ENCODE results near the gene PACRG. TPM values are rescaled to one million over a fixed set of nuclear protein-coding genes. Genes with fewer than 3 reads are reported as not detected.
"Not testable (repeated sequence)": the region's sequence is repeated elsewhere in the genome, so short reads cannot be mapped to it uniquely, and the experiment has no call there.

PACRG gene
- total RNA-seq, 2 donors from 2014 or later: 1.7 TPM; not detected in 1

DNA sequence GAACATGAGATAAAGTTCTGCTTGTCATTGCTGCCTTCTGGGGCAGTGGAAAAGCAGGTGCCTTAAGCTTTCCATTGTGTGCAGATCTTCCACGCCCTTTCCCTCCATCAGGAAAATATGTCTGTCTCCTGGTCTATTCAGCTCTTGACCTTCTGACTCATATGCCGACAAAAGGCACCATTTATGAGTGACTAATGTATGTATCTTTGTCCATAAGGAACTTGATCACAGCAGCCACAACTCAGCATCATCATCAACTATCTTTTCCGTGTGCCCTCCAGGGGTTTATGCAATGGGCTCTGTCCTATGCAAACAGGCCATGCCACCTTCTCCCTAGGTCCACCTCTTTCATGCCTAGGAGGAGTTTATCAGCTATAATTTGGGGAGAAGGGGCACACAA, 584.1 kb downstream of the PACRG start:
- intact Hi-C loops (cut with DNase I): no loop called here
- no peak for TF ChIP-seq CTCF (IDR thresholded peaks at IDR 0.05)
- H3K27ac ChIP-seq: no peak overlapping the region
- DNase-seq: no peak
- no peak overlapping the region for H3K4me3 ChIP-seq
- H3K9ac ChIP-seq (ENCODE audit: low read depth in 2 of 2, low read length in 2 of 2): no peak overlapping the region
- H3K9me3 ChIP-seq: no peaks in the 10 kb centered on the region
- H3K36me3 ChIP-seq: no peaks in the 10 kb centered on the region
- no peaks in the 10 kb centered on the region for H3K27me3 ChIP-seq
- H3K4me1 ChIP-seq: no peaks in the 10 kb centered on the region

DNA sequence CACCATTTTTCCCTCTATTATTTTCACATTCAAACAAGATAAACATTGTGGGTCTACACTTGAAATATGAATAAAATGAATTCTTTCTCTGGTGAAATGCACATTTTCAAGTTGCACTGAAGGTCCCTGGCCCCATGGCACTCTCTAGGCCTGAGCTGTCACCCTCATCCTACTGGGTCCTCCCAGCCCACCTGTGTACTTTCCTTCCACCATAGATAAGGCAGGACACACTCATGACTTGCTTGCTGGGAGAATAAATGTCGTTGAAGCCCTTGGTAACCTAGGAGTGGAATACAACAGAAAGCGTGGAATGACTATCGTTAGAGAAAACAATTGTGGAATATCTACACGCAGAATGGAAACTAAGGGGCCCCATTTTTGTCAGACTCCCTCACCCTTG, 585.8 kb downstream of the PACRG start:
- no peak overlapping the region for H3K27ac ChIP-seq
- DNase-seq: no peak
- no peak for TF ChIP-seq CTCF (IDR thresholded peaks at IDR 0.05)

DNA sequence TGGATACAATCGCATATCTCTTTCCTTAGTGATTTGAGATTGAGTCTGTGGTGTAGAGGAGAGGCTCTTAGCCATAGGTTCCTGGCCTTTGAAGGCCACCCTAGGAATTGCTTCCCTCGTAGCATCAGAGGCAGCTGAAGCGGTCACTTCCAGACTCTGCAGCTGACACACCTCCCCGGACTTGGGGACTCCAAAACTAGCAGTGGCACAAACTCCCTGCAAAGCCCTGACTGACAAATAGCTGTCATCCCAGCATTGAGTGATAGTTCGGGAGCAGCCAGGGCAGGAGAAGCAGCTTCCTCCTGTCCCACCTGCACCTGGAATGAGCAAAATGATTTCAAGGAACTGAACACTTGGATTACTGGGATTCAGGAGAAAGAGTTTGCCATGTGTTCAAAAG, 586.2 kb downstream of the PACRG start:
- no peak overlapping the region for H3K9ac ChIP-seq (ENCODE audit: low read depth in 2 of 2, low read length in 2 of 2)
- H3K27me3 ChIP-seq: no peaks in the 10 kb centered on the region
- intact Hi-C loops (cut with DNase I): no loop called here
- TF ChIP-seq CTCF (IDR thresholded peaks at IDR 0.05): no peak
- no peak for DNase-seq
- H3K4me3 ChIP-seq: no peak overlapping the region
- no peaks in the 10 kb centered on the region for H3K9me3 ChIP-seq
- H3K36me3 ChIP-seq: no peaks in the 10 kb centered on the region
- H3K27ac ChIP-seq: no peak overlapping the region
- H3K4me1 ChIP-seq: no peaks in the 10 kb centered on the region

More for the DNA sequence above, 585.8 kb downstream of the PACRG start:
- intact Hi-C loops (cut with DNase I): no loop called here
- no peak overlapping the region for H3K9ac ChIP-seq (ENCODE audit: low read depth in 2 of 2, low read length in 2 of 2)
- H3K4me3 ChIP-seq: no peak overlapping the region
- H3K9me3 ChIP-seq: no peaks in the 10 kb centered on the region
- no peaks in the 10 kb centered on the region for H3K36me3 ChIP-seq
- H3K27me3 ChIP-seq: no peaks in the 10 kb centered on the region
- H3K4me1 ChIP-seq: no peaks in the 10 kb centered on the region

DNA sequence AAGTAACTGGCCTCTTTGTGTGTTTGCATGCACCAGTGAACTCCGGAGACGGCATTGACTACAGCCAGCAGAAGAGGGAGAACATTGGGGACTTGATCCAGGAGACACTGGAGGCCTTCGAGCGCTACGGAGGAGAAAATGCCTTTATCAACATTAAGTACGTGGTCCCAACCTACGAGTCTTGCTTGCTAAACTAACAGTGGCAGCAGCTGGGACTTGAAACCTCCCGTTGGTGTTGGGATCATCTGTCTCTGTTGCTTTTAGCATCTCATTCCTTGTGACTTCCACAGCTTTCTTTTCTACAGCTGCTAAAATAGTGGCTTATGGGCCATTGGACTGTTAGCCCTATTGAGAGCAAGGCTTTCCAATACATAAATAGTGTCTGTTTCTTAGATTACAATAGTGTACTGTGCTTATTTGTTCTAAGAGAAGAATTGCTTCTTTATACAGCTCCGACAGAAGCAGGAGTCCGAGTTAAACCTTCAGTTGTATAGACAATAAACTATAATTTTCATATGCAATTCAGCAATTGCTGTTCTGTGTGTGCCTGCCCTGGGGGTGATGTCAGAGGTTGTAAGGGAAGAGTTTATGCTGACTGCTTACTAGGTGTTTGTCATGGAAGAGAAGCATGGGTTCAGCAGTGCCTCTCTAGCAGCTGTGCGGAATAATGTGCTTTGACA, 587.2 kb downstream of the PACRG start:
- no peak for DNase-seq
- Histone ChIP-seq H3K4me3 (no peak overlapping the region), H3K27me3 (no peaks in the 10 kb centered on the region), H3K9me3 (no peaks in the 10 kb centered on the region), H3K36me3 (no peaks in the 10 kb centered on the region), H3K27ac (no peak overlapping the region), H3K9ac (ENCODE audit: low read depth in 2 of 2, low read length in 2 of 2) (no peak overlapping the region), H3K4me1 (no peaks in the 10 kb centered on the region)
- intact Hi-C loops (cut with DNase I): no loop called here
- TF ChIP-seq CTCF (IDR thresholded peaks at IDR 0.05): no peak

GRCh38 chr6:163316866-163317495, 589.2 kb downstream of the PACRG start:
- intact Hi-C loops (cut with DNase I); H3K4me1 ChIP-seq; H3K9me3 ChIP-seq; DNase-seq; H3K27ac ChIP-seq; H3K36me3 ChIP-seq; H3K4me3 ChIP-seq; H3K27me3 ChIP-seq; H3K9ac ChIP-seq (ENCODE audit: low read depth in 2 of 2, low read length in 2 of 2): not testable (repeated sequence)

- Histone ChIP-seq H3K4me1 (no peaks in the 10 kb centered on the region), H3K27ac (no peak overlapping the region), H3K9ac (ENCODE audit: low read depth in 2 of 2, low read length in 2 of 2) (no peak overlapping the region), H3K27me3 (no peaks in the 10 kb centered on the region), H3K9me3 (no peaks in the 10 kb centered on the region), H3K4me3 (no peak overlapping the region), H3K36me3 (no peaks in the 10 kb centered on the region)
- intact Hi-C loops (cut with DNase I): no loop called here
- no peak for DNase-seq
- no peak for TF ChIP-seq CTCF (IDR thresholded peaks at IDR 0.05)
Observed at GRCh38 chr6:163318071-163318786, 590.5 kb downstream of the PACRG start.
